Bronchial epithelial cell (primary cell): ENCODE results near the gene LYSET. TPM values are rescaled to one million over a fixed set of nuclear protein-coding genes. Genes with fewer than 3 reads are reported as not detected.
A peak's percentile ranks its signal among the peaks of the same experiment; 100 is the strongest.
"Not testable (repeated sequence)": the region's sequence is repeated elsewhere in the genome, so short reads cannot be mapped to it uniquely, and the experiment has no call there.

ENCODE experiments used
- DNase-seq: peaks from one replicate; pipeline ENCODE4 v3.0.0-alpha.2; 2010; ENCODE audit warnings: low read depth
- FAIRE-seq: peaks from 2 replicates; lab custom pipeline; 2011; peaks lifted over from hg19 to GRCh38; lab: Jason Lieb, UNC
- H3K27me3 ChIP-seq: 2 replicates; pipeline ENCODE4 v1.5.1; 2011; ENCODE audit warnings: low read length; ENCODE audit not compliant: control insufficient read depth, insufficient read depth
- H3K36me3 ChIP-seq: 2 replicates; pipeline ENCODE4 v1.5.1; 2011; ENCODE audit warnings: low read length; ENCODE audit not compliant: control insufficient read depth, insufficient read depth
- H3K4me3 ChIP-seq: 2 replicates; pipeline ENCODE4 v1.5.1; 2011; ENCODE audit warnings: mild to moderate bottlenecking, low read depth, low read length, control low read depth
- CTCF ChIP-seq: IDR thresholded peaks from 2 replicates; pipeline ENCODE4 v1.5.1; 2011; ENCODE audit warnings: mild to moderate bottlenecking, moderate library complexity, low read length, control low read depth, inconsistent platforms; ENCODE audit not compliant: insufficient read depth, severe bottlenecking
- total RNA-seq: library from RNA; depleted of rRNA; stranded (reverse); fragments of >200 nt; gene quantifications from 2 replicates; pipeline ENCODE4 v1.2.1, GENCODE V29; 2014

LYSET gene, protein sequence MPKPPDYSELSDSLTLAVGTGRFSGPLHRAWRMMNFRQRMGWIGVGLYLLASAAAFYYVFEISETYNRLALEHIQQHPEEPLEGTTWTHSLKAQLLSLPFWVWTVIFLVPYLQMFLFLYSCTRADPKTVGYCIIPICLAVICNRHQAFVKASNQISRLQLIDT
- 11.3 and 14.7 TPM in 2 replicates for total RNA-seq

GRCh38 chr14:93184391-93185348 lies at the start of gene LYSET, which contains the start of gene MOAP1:
LYSET (plus strand) TSS chr14:93185317; CDS start chr14:93185406, 89 bp downstream.
MOAP1 (minus strand) TSS chr14:93184897; CDS start chr14:93184242, 655 bp downstream.
- no peak for FAIRE-seq
- peak; percentile 69 for DNase-seq
- peaks cover 4% of the 10 kb centered on the region for H3K36me3 ChIP-seq
- H3K4me3 ChIP-seq, result peak within 1 kb of the TSS; percentile 81
- TF ChIP-seq CTCF, result peak; percentile 18
- H3K27me3 ChIP-seq, result no peaks in the 10 kb centered on the region

DNA sequence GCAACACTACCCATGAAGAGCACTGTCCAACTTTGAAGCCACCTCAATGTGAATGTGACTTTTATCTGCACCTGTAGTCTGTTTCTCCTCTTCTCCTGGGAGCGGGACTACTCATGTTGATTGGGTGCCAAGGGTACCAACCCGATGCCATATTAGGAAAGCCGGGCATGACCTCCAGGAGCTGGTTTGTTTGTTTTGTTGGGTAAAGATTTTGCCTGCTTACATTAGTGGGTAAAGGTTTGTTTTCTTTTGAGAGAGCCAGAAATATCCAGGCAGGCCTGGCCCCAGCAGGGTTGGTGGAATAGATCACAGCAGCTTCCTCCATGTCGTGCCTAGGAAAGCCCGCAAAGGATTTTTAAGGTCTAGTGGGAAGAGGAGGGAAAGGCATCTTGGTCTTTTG lies 49.7 kb upstream of the LYSET start:
- Histone ChIP-seq H3K27me3 (no peaks in the 10 kb centered on the region), H3K4me3 (no peak overlapping the region), H3K36me3 (no peaks in the 10 kb centered on the region)
- no peak for FAIRE-seq
- TF ChIP-seq CTCF, result no peak
- DNase-seq, result no peak

DNA sequence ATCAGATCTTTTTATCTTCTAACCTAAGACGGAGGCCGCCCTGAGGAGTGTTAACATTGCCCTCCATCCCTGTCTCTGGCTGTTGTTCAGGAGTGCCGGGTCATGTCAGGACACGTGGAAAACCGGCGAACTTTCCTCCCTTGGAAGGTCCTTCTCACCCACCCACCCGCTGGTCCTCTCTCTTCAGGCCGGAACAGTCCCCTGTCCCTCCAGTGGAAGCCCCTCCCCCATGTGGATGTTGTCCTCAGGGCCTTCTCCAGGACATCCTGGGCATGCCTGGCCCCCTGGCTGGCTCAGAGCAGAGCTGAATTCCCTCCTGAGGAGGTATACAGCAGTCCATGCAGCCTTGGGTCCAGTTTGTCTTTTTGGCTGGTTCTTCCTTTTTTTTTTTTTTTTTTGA lies 49.1 kb upstream of the LYSET start:
- no peak for TF ChIP-seq CTCF
- H3K36me3 ChIP-seq, result no peaks in the 10 kb centered on the region
- H3K27me3 ChIP-seq, result no peaks in the 10 kb centered on the region
- FAIRE-seq (no peak), DNase-seq (no peak)
- H3K4me3 ChIP-seq, result no peak overlapping the region

- H3K4me3 ChIP-seq, H3K36me3 ChIP-seq, FAIRE-seq, DNase-seq, H3K27me3 ChIP-seq: not testable (repeated sequence)
Measured at GRCh38 chr14:93136508-93136907, 48.6 kb upstream of the LYSET start.

GRCh38 chr14:93137864-93138263 lies 47.3 kb upstream of the LYSET start:
- FAIRE-seq (no peak), DNase-seq (no peak)
- Histone ChIP-seq H3K4me3 (no peak overlapping the region), H3K36me3 (no peaks in the 10 kb centered on the region), H3K27me3 (no peaks in the 10 kb centered on the region)
- TF ChIP-seq CTCF, result peak; percentile 30
